Measurements from ENCODE around the gene RAB10.

- TF ChIP-seq CTCF (conservative IDR thresholded peaks at IDR 0.05; ENCODE audit: low read depth, low read length) = no peak
- TF ChIP-seq EZH2 (IDR thresholded peaks at IDR 0.05; ENCODE audit: borderline replicate concordance, low read depth, low read length, poor library complexity, severe bottlenecking) = no peak
Observed at GRCh38 chr2:26077291-26077690, 43.4 kb downstream of the RAB10 start.
